A549 treated with Mapracorat at 1 μM for 4 hours (cell line): ENCODE measurements around the gene BAZ2A. TPM values are rescaled to one million over a fixed set of nuclear protein-coding genes. Genes with fewer than 3 reads are reported as not detected.

Source experiments
- total RNA-seq: library from RNA; stranded (reverse); fragments of 200-300 nt; extraction: Qiagen RNA extraction; gene quantifications from 5 replicates; pipeline ENCODE4 v1.2.3, GENCODE V29; 2022

Gene BAZ2A
- 26.6 to 47.2 TPM (median 40.6 TPM) in 5 replicates for total RNA-seq

GRCh38 chr12:56630180-56630632, at the start of gene BAZ2A:
BAZ2A (minus strand) TSS chr12:56630326; CDS start chr12:56617530, 12,796 bp downstream.

DNA sequence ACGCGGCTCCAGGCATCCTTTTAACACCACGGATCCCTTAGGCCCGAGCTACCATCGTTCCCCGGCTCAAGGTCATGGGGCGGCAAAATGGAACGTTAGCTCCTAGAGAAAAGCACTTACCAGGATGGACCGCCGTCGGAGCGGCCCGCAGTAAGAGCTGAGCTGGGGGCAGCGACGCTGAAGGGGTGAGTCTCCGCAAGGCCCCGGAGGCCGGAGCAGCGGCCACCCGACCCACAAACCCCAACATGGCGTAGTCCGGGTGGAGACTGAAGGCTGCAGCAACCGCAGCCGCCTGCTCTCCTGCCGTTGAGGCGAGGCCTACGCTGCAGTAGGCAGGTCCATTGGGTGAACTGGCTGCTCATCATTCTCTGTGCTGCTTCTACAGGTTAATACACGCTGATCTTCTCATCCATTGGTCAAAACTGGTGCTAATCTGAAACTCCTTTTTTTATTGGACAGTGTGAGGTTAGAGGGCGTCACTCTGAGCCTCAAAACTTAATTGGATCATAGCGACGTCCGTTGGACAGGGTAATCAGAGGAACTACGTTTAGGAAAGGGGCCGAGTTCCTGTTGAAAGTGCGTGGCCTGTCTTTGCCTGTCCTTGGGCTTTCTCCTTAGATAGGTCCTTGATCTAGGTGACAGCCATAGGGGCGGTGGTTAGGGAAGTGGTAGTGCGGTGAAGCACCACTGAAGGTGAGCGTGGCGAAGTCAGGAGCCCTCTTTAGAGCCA, 15.8 kb upstream of the BAZ2A start, which contains the start of gene ATP5F1B:
Gene ATP5F1B (minus strand): TSS at position 268 of the 730 bp plus-strand sequence. CDS start 21 bp downstream, at position 247.

Other genes starting within 250 kb of the BAZ2A start
- gene TIMELESS, start 180.9 kb downstream of the BAZ2A start, total RNA-seq, result 31.7 to 38.8 TPM (median 36.6 TPM) in 5 replicates
- gene MIP, start 175.7 kb downstream of the BAZ2A start, total RNA-seq, result 0.13 to 0.32 TPM (median 0.23 TPM) in 4 of 5 replicates, not detected in the other
- 1.7 to 1.9 TPM (median 1.8 TPM) in 5 replicates for gene SPRYD4, start 161.7 kb downstream of the BAZ2A start, total RNA-seq
- gene GLS2, start 142.2 kb downstream of the BAZ2A start, total RNA-seq, result 0.13 to 0.24 TPM (median 0.16 TPM) in 3 of 5 replicates, not detected in the others
- gene RBMS2, start 108.5 kb downstream of the BAZ2A start, total RNA-seq, result 9.4 to 18.3 TPM (median 11.8 TPM) in 5 replicates
- gene ATP5F1B, start 15.7 kb upstream of the BAZ2A start, total RNA-seq, result 808 to 925 TPM (median 897 TPM) in 5 replicates
- gene PTGES3, start 58.0 kb upstream of the BAZ2A start, total RNA-seq, result 350 to 392 TPM (median 368 TPM) in 5 replicates
- gene NACA, start 95.0 kb upstream of the BAZ2A start, total RNA-seq, result 1,451 to 1,910 TPM (median 1,503 TPM) in 5 replicates
- 23.7 to 29.5 TPM (median 25.2 TPM) in 5 replicates for gene PRIM1, start 122.0 kb upstream of the BAZ2A start, total RNA-seq
- gene HSD17B6, start 133.0 kb upstream of the BAZ2A start, total RNA-seq, result 0.82 to 1.5 TPM (median 1.2 TPM) in 5 replicates